Measurements from ENCODE around the gene VEZT.

- TF ChIP-seq CHD2 (IDR thresholded peaks at IDR 0.05; ENCODE audit: low read depth, low read length) (no peak), FOXJ3 (CRISPR knock-in tag; IDR thresholded peaks at IDR 0.05) (no peak), ZNF436 (CRISPR knock-in tag; IDR thresholded peaks at IDR 0.05) (no peak), E4F1 (CRISPR knock-in tag; IDR thresholded peaks at IDR 0.05; ENCODE audit: borderline replicate concordance) (no peak), RCOR1 (IDR thresholded peaks at IDR 0.05; ENCODE audit: borderline replicate concordance in 1 of 2, low read depth in 2 of 2, low read length in 2 of 2) (no peak)
Observed at GRCh38 chr12:95262808-95263207, 45.2 kb downstream of the VEZT start.

Data from K562 (cell line).